ENCODE data around the gene CACNB3. TPM values are rescaled to one million over a fixed set of nuclear protein-coding genes. Genes with fewer than 3 reads are reported as not detected.

CACNB3 gene
- total and polyA plus RNA-seq, 2 of the 13 experiments (the other 11 are each of a cell fraction or from before 2014, with no cell fraction given): 0.29 to 0.54 TPM

- TF ChIP-seq, protein P1, sequence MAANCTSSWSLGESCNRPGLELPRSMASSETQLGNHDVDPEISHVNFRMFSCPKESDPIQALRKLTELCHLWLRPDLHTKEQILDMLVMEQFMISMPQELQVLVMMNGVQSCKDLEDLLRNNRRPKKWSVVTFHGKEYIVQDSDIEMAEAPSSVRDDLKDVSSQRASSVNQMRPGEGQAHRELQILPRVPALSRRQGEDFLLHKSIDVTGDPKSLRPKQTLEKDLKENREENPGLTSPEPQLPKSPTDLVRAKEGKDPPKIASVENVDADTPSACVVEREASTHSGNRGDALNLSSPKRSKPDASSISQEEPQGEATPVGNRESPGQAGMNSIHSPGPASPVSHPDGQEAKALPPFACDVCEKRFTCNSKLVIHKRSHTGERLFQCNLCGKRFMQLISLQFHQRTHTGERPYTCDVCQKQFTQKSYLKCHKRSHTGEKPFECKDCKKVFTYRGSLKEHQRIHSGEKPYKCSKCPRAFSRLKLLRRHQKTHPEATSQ (CRISPR knock-in tag; IDR thresholded peaks at IDR 0.05; ENCODE audit: borderline replicate concordance): 0 out of 2 replicates have a peak, but pooled peaks have one; percentile 59
- TF ChIP-seq GPN1 (CRISPR knock-in tag; IDR thresholded peaks at IDR 0.05; ENCODE audit: borderline replicate concordance): no peak
- no peak for TF ChIP-seq ZNF772 (CRISPR knock-in tag; IDR thresholded peaks at IDR 0.05)
- peak; percentile 92 for TF ChIP-seq NFYC (CRISPR knock-in tag; IDR thresholded peaks at IDR 0.05)
- TF ChIP-seq IRX3 (CRISPR knock-in tag; IDR thresholded peaks at IDR 0.05; ENCODE audit: borderline replicate concordance, low read depth): no peak; the same call in 1 of the 2 replicates
- no peak for TF ChIP-seq NR2F2 (IDR thresholded peaks at IDR 0.05; ENCODE audit: borderline replicate concordance, low read depth)
- no peak for TF ChIP-seq FOXA1 (IDR thresholded peaks at IDR 0.05)
- no peak for TF ChIP-seq FOXA1 (CRISPR knock-in tag; IDR thresholded peaks at IDR 0.05)
- peak; percentile 84; the same call in 1 of the 2 replicates for TF ChIP-seq ZNF333 (CRISPR knock-in tag; IDR thresholded peaks at IDR 0.05; ENCODE audit: borderline replicate concordance)
- TF ChIP-seq ZNF225 (CRISPR knock-in tag; IDR thresholded peaks at IDR 0.05): 0 out of 2 replicates have a peak, but pooled peaks have one; percentile 61
- TF ChIP-seq ZNF749 (CRISPR knock-in tag; IDR thresholded peaks at IDR 0.05; ENCODE audit: borderline replicate concordance): 0 out of 2 replicates have a peak, but pooled peaks have one; percentile 53
- no peak for TF ChIP-seq SIN3A (IDR thresholded peaks at IDR 0.05; ENCODE audit: borderline replicate concordance, low read depth, low read length)
- TF ChIP-seq HMGXB3 (CRISPR knock-in tag; IDR thresholded peaks at IDR 0.05; ENCODE audit: borderline replicate concordance): 0 out of 2 replicates have a peak, but pooled peaks have one; percentile 48
- TF ChIP-seq POGZ (CRISPR knock-in tag; IDR thresholded peaks at IDR 0.05): peak; percentile 72
- TF ChIP-seq, protein P2, sequence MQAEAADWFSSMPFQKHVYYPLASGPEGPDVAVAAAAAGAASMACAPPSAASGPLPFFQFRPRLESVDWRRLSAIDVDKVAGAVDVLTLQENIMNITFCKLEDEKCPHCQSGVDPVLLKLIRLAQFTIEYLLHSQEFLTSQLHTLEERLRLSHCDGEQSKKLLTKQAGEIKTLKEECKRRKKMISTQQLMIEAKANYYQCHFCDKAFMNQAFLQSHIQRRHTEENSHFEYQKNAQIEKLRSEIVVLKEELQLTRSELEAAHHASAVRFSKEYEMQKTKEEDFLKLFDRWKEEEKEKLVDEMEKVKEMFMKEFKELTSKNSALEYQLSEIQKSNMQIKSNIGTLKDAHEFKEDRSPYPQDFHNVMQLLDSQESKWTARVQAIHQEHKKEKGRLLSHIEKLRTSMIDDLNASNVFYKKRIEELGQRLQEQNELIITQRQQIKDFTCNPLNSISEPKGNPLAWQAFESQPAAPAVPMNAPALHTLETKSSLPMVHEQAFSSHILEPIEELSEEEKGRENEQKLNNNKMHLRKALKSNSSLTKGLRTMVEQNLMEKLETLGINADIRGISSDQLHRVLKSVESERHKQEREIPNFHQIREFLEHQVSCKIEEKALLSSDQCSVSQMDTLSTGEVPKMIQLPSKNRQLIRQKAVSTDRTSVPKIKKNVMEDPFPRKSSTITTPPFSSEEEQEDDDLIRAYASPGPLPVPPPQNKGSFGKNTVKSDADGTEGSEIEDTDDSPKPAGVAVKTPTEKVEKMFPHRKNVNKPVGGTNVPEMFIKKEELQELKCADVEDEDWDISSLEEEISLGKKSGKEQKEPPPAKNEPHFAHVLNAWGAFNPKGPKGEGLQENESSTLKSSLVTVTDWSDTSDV (CRISPR knock-in tag; IDR thresholded peaks at IDR 0.05): no peak
- TF ChIP-seq REXO4 (CRISPR knock-in tag; IDR thresholded peaks at IDR 0.05; ENCODE audit: borderline replicate concordance): 0 out of 2 replicates have a peak, but pooled peaks have one; percentile 51
- TF ChIP-seq MAFF (IDR thresholded peaks at IDR 0.05; ENCODE audit: low read depth, low read length): peak; percentile 61
- TF ChIP-seq REL (CRISPR knock-in tag; conservative IDR thresholded peaks at IDR 0.05): no peak
- no peak for TF ChIP-seq ZNF75D (CRISPR knock-in tag; IDR thresholded peaks at IDR 0.05; ENCODE audit: borderline replicate concordance)
Measured at GRCh38 chr12:48865281-48866051, 47.2 kb downstream of the CACNB3 start, which contains the start of gene RND1 (continued).
